ENCODE measurements around the gene STAT1. TPM values are rescaled to one million over a fixed set of nuclear protein-coding genes. Genes with fewer than 3 reads are reported as not detected.

The STAT1 gene
- polyA plus RNA-seq, 1 donor from 2014 or later = 73.8 TPM

GRCh38 chr2:190929919-190930318 is 84.1 kb downstream of the STAT1 start:
- no peaks in the 10 kb centered on the region for H3K9me3 Mint-ChIP-seq
- H3K27ac Mint-ChIP-seq = no peak overlapping the region
- H3K36me3 Mint-ChIP-seq = peaks cover 12% of the 10 kb centered on the region
- peaks cover 2 to 5% (median 3%) of the 10 kb centered on the region in 3 donors for H3K4me1 Mint-ChIP-seq
- no peaks in the 10 kb centered on the region for H3K27me3 Mint-ChIP-seq
- no peak overlapping the region for H3K4me3 Mint-ChIP-seq

- Mint-ChIP-seq H3K4me3 (no peak overlapping the region), H3K36me3 (peaks cover 18% of the 10 kb centered on the region), H3K4me1 (peaks cover 0 to 4% (median 2%) of the 10 kb centered on the region in 3 donors), H3K9me3 (no peaks in the 10 kb centered on the region), H3K27ac (no peak overlapping the region), H3K27me3 (no peaks in the 10 kb centered on the region)
Measured at GRCh38 chr2:190927301-190927700, 86.7 kb downstream of the STAT1 start.

GRCh38 chr2:190922376-190922775 is 91.6 kb downstream of the STAT1 start:
- H3K9me3 Mint-ChIP-seq = no peaks in the 10 kb centered on the region
- H3K36me3 Mint-ChIP-seq = peaks cover 11% of the 10 kb centered on the region
- H3K27me3 Mint-ChIP-seq = no peaks in the 10 kb centered on the region
- peaks cover 0 to 8% (median 2%) of the 10 kb centered on the region in 3 donors for H3K4me1 Mint-ChIP-seq
- H3K27ac Mint-ChIP-seq = peak overlapping the region in 1 of 3 donors; percentile 9
- no peak overlapping the region for H3K4me3 Mint-ChIP-seq

GRCh38 chr2:190920085-190920484 is 93.9 kb downstream of the STAT1 start:
- Mint-ChIP-seq H3K27me3 (no peaks in the 10 kb centered on the region), H3K4me1 (peaks cover 0 to 8% (median 2%) of the 10 kb centered on the region in 3 donors), H3K9me3 (no peaks in the 10 kb centered on the region), H3K36me3 (peaks cover 11% of the 10 kb centered on the region), H3K4me3 (no peak overlapping the region), H3K27ac (no peak overlapping the region)

Other genes with a start within 250 kb of the STAT1 start
- 40.3 TPM for gene GLS, start 133.3 kb downstream of the STAT1 start, polyA plus RNA-seq
- gene STAT4, start 136.8 kb upstream of the STAT1 start, polyA plus RNA-seq = 1.9 TPM
- 2.0 TPM for gene MYO1B, start 231.2 kb upstream of the STAT1 start, polyA plus RNA-seq